RPMI8226 (cell line): ENCODE measurements around the gene AGAP1.

Source experiments
- DNase-seq: peaks from one replicate; pipeline ENCODE4 v3.0.0-alpha.2; 2015

AGAP1 gene

GRCh38 chr2:235958221-235958930 lies 464.5 kb downstream of the AGAP1 start:
- no peak for DNase-seq

- DNase-seq: no peak
Measured at GRCh38 chr2:235958931-235959410, 465.1 kb downstream of the AGAP1 start.

GRCh38 chr2:235960011-235960715 lies 466.3 kb downstream of the AGAP1 start:
- no peak for DNase-seq

GRCh38 chr2:235960716-235961640 lies 467.1 kb downstream of the AGAP1 start:
- no peak for DNase-seq

- DNase-seq: no peak
Measured at GRCh38 chr2:235961711-235962110, 467.9 kb downstream of the AGAP1 start.

GRCh38 chr2:235963853-235964577 lies 470.2 kb downstream of the AGAP1 start:
- DNase-seq: no peak

GRCh38 chr2:235964787-235965390 lies 471.0 kb downstream of the AGAP1 start:
- DNase-seq: no peak

- no peak for DNase-seq
Measured at GRCh38 chr2:235966396-235966795, 472.6 kb downstream of the AGAP1 start.

- no peak for DNase-seq
Measured at GRCh38 chr2:235966932-235967757, 473.3 kb downstream of the AGAP1 start.

- no peak for DNase-seq
Measured at GRCh38 chr2:235968155-235968554, 474.3 kb downstream of the AGAP1 start.

- DNase-seq: no peak
Measured at GRCh38 chr2:235968616-235969324, 474.9 kb downstream of the AGAP1 start.

GRCh38 chr2:235970204-235971040 lies 476.6 kb downstream of the AGAP1 start:
- DNase-seq: no peak

- no peak for DNase-seq
Measured at GRCh38 chr2:235976516-235976915, 482.7 kb downstream of the AGAP1 start.

- no peak for DNase-seq
Measured at GRCh38 chr2:235976956-235977355, 483.1 kb downstream of the AGAP1 start.

GRCh38 chr2:235977445-235977844 lies 483.6 kb downstream of the AGAP1 start:
- no peak for DNase-seq

GRCh38 chr2:235978022-235978421 lies 484.2 kb downstream of the AGAP1 start:
- DNase-seq: no peak

GRCh38 chr2:235979037-235979436 lies 485.2 kb downstream of the AGAP1 start:
- no peak for DNase-seq

- no peak for DNase-seq
Measured at GRCh38 chr2:235979753-235980435, 486.1 kb downstream of the AGAP1 start.

GRCh38 chr2:235981631-235982030 lies 487.8 kb downstream of the AGAP1 start:
- DNase-seq: no peak
